Thymus (tissue), 14 donors: ENCODE measurements around the gene COL21A1. TPM values are rescaled to one million over a fixed set of nuclear protein-coding genes. Genes with fewer than 3 reads are reported as not detected.

Experiments
- DNase-seq, 9 donors: peaks; one replicate each; pipeline ENCODE4 v3.0.0-alpha.2; 2013; ENCODE audit warnings: low spot score in 9 of 9, low read depth in 6 of 9, missing footprints in 1 of 9
- H3K27ac ChIP-seq, 2 donors: one replicate each; pipeline ENCODE4 v1.5.1; 2013; ENCODE audit warnings: control low read depth in 1 of 2, low read depth in 1 of 2, low read length in 1 of 2, mild to moderate bottlenecking in 1 of 2, moderate library complexity in 1 of 2
- H3K27me3 ChIP-seq, 2 donors: one replicate each; pipeline ENCODE4 v1.5.1; 2013; ENCODE audit warnings: low read length in 1 of 2; ENCODE audit not compliant: control insufficient read depth in 2 of 2, insufficient read depth in 1 of 2
- H3K36me3 ChIP-seq, 2 donors: one replicate each; pipeline ENCODE4 v1.5.1; 2013; ENCODE audit warnings: low read length in 1 of 2, mild to moderate bottlenecking in 1 of 2, moderate library complexity in 1 of 2; ENCODE audit not compliant: control insufficient read depth in 2 of 2, insufficient read depth in 2 of 2
- H3K4me1 ChIP-seq, 2 donors: one replicate each; pipeline ENCODE4 v1.5.1; 2013; ENCODE audit warnings: low read length in 2 of 2; ENCODE audit not compliant: control insufficient read depth in 2 of 2, insufficient read depth in 2 of 2
- H3K4me3 ChIP-seq, 2 donors: one replicate each; pipeline ENCODE4 v1.5.1; 2013; ENCODE audit warnings: low read length in 2 of 2, control low read depth in 1 of 2, mild to moderate bottlenecking in 1 of 2
- H3K9me3 ChIP-seq, 2 donors: one replicate each; pipeline ENCODE4 v1.5.1; 2013; ENCODE audit warnings: low read length in 1 of 2, mild to moderate bottlenecking in 1 of 2; ENCODE audit not compliant: control insufficient read depth in 2 of 2, insufficient read depth in 1 of 2
- WGBS: extraction: QIAGEN DNeasy Blood & Tissue Kit; methylation state at CpG from one replicate; pipeline ENCODE4 v1.1.7; 2013; 5-methylcytosine and 5-hydroxymethylcytosine counted together
- long read RNA-seq, 10 donors: transcript quantifications; one replicate each; lab custom pipeline, GENCODE V29; 2026
- polyA plus RNA-seq: library from polyadenylated mRNA; stranded (reverse); fragments of 200-250 nt; gene quantifications from one replicate; pipeline ENCODE4 v1.2.3, GENCODE V29; 2013
- total RNA-seq: library from RNA; stranded (reverse); fragments of 120-200 nt; gene quantifications from one replicate; pipeline ENCODE4 v1.2.4, GENCODE V29; 2013
- donor health status: healthy.

Gene COL21A1
- 5.7 TPM for total RNA-seq
- 3.5 TPM for polyA plus RNA-seq
- long read RNA-seq, donor 1 = 0 reads
- long read RNA-seq, donor 2 = 0 reads
- long read RNA-seq, donor 3 = 0 reads
- long read RNA-seq, donor 4 = 0 reads
- long read RNA-seq, donor 5, partial matches to known transcripts = 5 of 6 reads
- long read RNA-seq, donor 5, other reads (novel, unspliced or antisense) = 0 of 6 reads
- long read RNA-seq, donor 6 = 0 reads
- long read RNA-seq, donor 7 = 0 reads
- long read RNA-seq, donor 8 = 0 reads
- long read RNA-seq, donor 9, partial matches to known transcripts = 0 of 1 reads
- long read RNA-seq, donor 9, other reads (novel, unspliced or antisense) = 0 of 1 reads
- long read RNA-seq, donor 10 = 0 reads

DNA sequence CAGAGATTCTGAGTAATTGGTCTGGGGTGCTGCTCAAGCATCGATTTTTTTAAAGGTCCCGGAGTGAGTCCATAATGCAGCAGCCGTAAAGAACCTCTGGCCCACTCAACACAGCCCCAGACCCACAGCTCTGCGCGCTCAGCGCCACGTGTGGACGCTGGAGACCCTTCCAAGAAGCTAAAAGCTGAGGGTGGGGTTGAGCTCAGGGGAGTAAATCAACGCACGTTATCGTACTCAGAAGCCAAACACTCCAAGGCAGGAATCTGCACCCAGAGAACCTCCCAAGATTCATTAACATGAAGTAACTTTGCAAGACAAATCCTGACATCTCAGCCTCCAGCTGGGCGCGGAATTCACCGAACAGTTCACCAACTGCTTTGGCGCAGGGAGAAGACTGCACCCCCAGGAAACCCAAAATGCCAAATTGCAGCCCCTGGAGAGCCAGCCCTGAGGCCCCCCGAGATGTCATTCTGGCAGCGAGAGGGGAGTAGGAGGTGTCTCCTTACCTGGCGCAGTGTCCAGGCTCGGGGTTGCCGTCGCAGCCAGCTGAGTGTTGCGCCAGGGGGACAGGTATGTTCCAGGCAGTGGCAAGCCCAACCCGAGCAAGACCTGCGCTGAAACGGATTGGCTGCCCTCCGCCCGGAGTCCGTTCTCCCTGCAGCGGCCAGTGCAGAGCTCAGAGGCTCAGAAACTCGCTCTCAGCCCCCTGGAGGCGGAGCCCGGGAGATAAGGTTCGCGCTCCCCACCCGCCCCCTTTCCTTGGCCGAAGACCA is at the start of gene COL21A1:
TSS of gene COL21A1 (minus strand) at position 700 of the 773 bp plus-strand sequence. CDS start 64,962 bp downstream, outside the sequence.
- DNase-seq = no peak
- H3K4me3 ChIP-seq = peak within 1 kb of the TSS in 1 of 2 donors; percentile 25
- no peaks in the 10 kb centered on the region for H3K4me1 ChIP-seq
- peak within 1 kb of the TSS in 1 of 2 donors; percentile 46 for H3K27ac ChIP-seq
- no peaks in the 10 kb centered on the region for H3K36me3 ChIP-seq
- peaks cover 0 to 19% of the 10 kb centered on the region in 2 donors for H3K27me3 ChIP-seq
- H3K9me3 ChIP-seq = no peaks in the 10 kb centered on the region
- 11% methylated on average over 36 of the region's 36 CpGs for WGBS

DNA sequence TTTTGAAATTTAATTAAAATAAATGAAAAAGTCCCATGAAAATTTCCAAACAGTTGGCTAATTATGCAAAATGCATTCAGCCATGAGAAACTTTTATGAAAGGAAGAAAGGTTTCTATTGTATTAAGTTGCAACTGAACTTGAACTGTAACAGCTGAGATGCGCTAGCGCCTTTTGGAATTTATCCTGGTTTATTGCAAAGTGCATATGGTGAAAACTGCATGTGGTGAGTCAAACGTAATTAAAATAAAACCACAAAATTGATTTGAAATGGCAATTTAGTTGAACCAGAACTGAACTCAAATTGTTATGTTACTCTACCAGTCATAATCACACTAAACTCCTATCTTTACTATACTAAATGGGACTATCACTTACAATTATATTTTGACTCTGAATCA is 46.4 kb upstream of the COL21A1 start:
- no peak for DNase-seq
- H3K27me3 ChIP-seq = no peaks in the 10 kb centered on the region
- no peak overlapping the region for H3K4me3 ChIP-seq
- H3K4me1 ChIP-seq = no peaks in the 10 kb centered on the region
- H3K9me3 ChIP-seq = no peaks in the 10 kb centered on the region
- 93% methylated on average over 3 of the region's 3 CpGs for WGBS
- H3K36me3 ChIP-seq = no peaks in the 10 kb centered on the region
- no peak overlapping the region for H3K27ac ChIP-seq

DNA sequence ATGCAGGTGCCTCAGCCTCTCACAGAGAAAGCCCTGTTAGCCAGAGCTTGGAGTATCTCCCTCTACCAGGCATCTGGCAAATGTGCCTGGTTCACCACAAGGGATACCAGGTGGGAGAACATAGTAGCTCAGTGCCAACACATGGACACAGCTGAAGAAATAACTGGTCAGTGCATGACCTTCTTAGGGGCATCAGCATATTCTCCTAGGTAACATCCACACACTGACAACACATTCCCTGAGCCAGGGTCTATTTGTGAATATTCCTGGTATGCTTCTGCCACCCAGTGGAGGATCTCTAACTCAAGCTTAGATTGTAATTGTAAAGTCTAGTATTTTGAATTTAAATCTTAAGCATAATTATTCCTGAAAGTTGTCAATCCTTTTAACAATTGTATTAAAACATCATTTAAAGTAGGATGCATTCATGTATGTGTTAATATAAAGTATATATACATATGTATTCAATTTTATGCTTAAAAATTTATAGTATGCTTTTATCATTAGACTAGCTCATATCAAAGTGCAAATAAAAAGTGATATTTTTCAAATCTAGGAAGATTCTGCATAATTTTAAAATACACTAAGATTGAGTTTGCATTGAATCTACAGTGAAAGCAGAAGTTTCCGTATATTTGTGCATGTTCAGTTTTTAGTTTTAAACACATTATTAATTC is 45.3 kb upstream of the COL21A1 start:
- Histone ChIP-seq H3K27ac (no peak overlapping the region), H3K4me3 (no peak overlapping the region), H3K36me3 (no peaks in the 10 kb centered on the region), H3K27me3 (no peaks in the 10 kb centered on the region), H3K9me3 (no peaks in the 10 kb centered on the region), H3K4me1 (no peaks in the 10 kb centered on the region)
- WGBS = 93% methylated on average over 1 of the region's 1 CpG
- DNase-seq = peak in 2 of 9 donors; percentile 1 to 6

DNA sequence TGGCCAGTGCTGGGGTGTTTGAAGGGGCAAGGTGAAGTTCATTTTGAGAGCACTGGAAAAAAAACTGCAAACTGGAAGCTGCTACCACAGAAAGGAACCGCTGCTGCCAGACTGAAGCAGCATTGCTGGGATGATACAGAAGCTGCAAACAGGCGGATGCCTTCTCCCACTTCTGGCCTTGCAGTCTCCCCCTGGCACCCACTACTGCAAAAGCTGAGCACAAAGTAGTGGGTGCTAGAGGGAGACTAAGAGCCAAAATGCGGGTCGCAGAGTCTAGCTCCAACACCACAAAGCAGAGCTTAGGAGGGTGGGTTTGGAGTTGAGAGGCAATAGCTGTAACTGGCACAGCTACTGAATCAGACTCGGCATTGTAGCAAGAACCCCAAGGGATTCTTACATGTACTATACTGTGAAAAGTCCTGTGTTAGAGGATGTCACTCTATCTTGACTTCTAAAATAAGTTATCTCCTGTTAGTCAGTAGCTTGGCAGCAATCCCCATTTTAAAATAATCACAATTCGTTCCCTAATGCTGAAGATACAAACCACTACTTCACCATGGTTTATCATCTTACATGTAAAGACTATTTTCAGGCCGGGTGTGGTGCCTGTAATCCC is 44.0 kb upstream of the COL21A1 start:
- Histone ChIP-seq H3K36me3 (no peaks in the 10 kb centered on the region), H3K4me3 (no peak overlapping the region), H3K27me3 (no peaks in the 10 kb centered on the region), H3K4me1 (no peaks in the 10 kb centered on the region), H3K9me3 (no peaks in the 10 kb centered on the region), H3K27ac (no peak overlapping the region)
- WGBS = 80% methylated on average over 7 of the region's 7 CpGs
- DNase-seq = no peak

DNA sequence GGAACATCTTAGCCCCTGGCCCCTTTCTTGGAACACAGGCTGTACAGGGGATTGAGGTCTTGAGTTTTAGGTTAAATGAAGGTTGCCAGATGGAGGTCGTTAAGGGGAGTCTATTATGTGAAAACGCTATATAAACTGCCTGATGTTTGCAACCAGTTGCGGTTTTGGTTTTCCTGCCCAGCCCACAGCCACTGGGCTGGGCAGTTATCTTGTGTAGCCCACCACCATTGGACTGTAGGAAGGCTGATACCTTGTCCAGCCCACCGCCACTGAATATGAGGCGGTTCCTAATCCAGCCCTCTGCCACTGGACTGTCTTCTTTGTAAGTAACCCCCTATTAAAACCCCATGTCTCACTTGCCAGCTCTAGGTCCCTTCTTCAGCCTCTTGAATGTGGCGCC is 42.3 kb upstream of the COL21A1 start:
- Histone ChIP-seq H3K4me1 (no peaks in the 10 kb centered on the region), H3K36me3 (no peaks in the 10 kb centered on the region), H3K27ac (no peak overlapping the region), H3K4me3 (no peak overlapping the region), H3K27me3 (no peaks in the 10 kb centered on the region), H3K9me3 (no peaks in the 10 kb centered on the region)
- DNase-seq = no peak
- WGBS = 69% methylated on average over 6 of the region's 6 CpGs

DNA sequence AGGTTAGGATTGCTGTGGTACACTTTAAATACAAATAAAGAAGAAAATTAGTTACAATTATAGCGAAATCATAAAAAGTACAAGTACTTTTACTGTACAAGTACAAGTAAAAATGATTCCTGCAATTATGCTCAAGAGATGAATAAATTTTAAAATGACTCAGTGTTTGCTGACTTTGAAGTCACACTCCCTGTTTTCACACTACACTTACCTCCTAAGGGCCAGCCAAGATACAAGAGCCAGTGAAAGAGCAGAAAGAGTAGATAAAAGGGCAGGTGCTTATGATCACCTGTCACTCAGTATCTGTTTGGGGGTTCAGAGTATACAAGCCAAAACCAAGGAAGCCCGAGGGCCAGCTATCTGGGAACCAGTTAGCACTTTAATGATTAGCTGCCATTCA is 41.0 kb upstream of the COL21A1 start:
- no peak for DNase-seq
- Histone ChIP-seq H3K9me3 (no peaks in the 10 kb centered on the region), H3K27ac (no peak overlapping the region), H3K36me3 (no peaks in the 10 kb centered on the region), H3K4me1 (no peaks in the 10 kb centered on the region), H3K4me3 (no peak overlapping the region), H3K27me3 (no peaks in the 10 kb centered on the region)
- 90% methylated on average over 2 of the region's 2 CpGs for WGBS

DNA sequence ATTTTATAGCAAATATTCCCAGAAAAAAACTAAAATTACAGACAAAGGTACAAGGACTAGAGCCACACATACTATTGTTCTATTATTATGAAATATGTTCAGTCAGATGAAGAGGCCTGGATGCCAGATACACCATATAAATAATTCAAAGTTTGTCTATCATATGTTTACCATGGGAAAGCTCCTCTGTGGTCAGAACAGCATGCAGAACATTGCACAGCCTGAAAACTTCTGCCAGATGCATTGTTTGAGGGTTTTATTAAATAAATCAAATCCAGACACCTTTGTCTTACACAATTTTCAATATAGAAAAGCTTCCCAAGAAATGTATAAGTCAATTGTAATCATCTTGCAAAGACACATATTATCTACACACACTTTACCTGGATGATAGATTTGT is 35.0 kb upstream of the COL21A1 start:
- Histone ChIP-seq H3K36me3 (no peaks in the 10 kb centered on the region), H3K9me3 (no peaks in the 10 kb centered on the region), H3K27me3 (no peaks in the 10 kb centered on the region), H3K4me1 (no peaks in the 10 kb centered on the region), H3K27ac (no peak overlapping the region), H3K4me3 (no peak overlapping the region)
- DNase-seq = no peak

DNA sequence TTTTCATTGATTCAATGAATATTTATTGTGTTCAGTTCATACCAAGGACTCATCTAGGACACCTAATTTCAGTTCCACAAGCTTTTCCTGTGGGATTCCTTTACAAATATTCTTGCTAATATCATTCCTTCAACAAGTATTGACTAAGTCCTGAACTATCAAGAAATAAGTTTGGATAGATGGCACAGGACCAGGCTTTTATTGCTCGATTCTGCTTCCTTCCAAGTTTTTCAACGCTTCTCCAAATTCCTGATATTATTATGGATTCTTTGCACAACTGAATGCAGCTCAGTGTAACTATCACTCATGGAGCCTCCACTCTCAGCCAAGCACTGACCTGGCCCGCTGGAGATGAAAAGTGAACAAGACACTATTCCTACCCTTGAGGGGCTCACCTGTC is 32.7 kb upstream of the COL21A1 start:
- H3K36me3 ChIP-seq = no peaks in the 10 kb centered on the region
- no peaks in the 10 kb centered on the region for H3K27me3 ChIP-seq
- 93% methylated on average over 3 of the region's 3 CpGs for WGBS
- no peak overlapping the region for H3K4me3 ChIP-seq
- no peak for DNase-seq
- no peaks in the 10 kb centered on the region for H3K9me3 ChIP-seq
- H3K4me1 ChIP-seq = no peaks in the 10 kb centered on the region
- H3K27ac ChIP-seq = no peak overlapping the region
